Heart left ventricle (tissue), 16 donors: ENCODE results near the gene PPP1R12B. TPM values are rescaled to one million over a fixed set of nuclear protein-coding genes. Genes with fewer than 3 reads are reported as not detected.
"Not testable (repeated sequence)": the region's sequence is repeated elsewhere in the genome, so short reads cannot be mapped to it uniquely, and the experiment has no call there.

Experiments
- ATAC-seq, 4 donors: fragments of 200-7000 bp; cut with Tn5 transposase; one replicate each; pipeline ENCODE4 v1.9.1; 2020 to 2022; ENCODE audit warnings: moderate library complexity in 4 of 4, mild to moderate bottlenecking in 3 of 4, moderate number of reproducible peaks in 1 of 4
- DNase-seq, 5 donors: peaks; one replicate each; pipeline ENCODE4 v3.0.0-alpha.2; 2020
- H3K27ac ChIP-seq, 12 donors: fragments of 200-600 bp; sonication (generic) in 4 of 12; one replicate each; pipeline versions ENCODE4 v1.5.0 to v1.8.0; 2016 to 2022; ENCODE audit warnings: mild to moderate bottlenecking in 2 of 12
- H3K27me3 ChIP-seq, 9 donors: fragments of 200-600 bp; sonication (generic) in 2 of 9; one replicate each; pipeline versions ENCODE4 v1.5.1 to v1.8.0; 2016 to 2022; ENCODE audit warnings: mild to moderate bottlenecking in 3 of 9
- H3K36me3 ChIP-seq, 9 donors: fragments of 200-600 bp; sonication (generic) in 2 of 9; one replicate each; pipeline versions ENCODE4 v1.5.0 to v1.8.0; 2018 to 2022; ENCODE audit warnings: mild to moderate bottlenecking in 2 of 9
- H3K4me1 ChIP-seq, 12 donors: fragments of 200-600 bp; sonication (generic) in 4 of 12; one replicate each; pipeline versions ENCODE4 v1.5.0 to v1.8.0; 2016 to 2022; ENCODE audit warnings: mild to moderate bottlenecking in 3 of 12
- H3K4me3 ChIP-seq, 12 donors: fragments of 200-600 bp; sonication (generic) in 4 of 12; one replicate each; pipeline versions ENCODE4 v1.5.0 to v1.8.0; 2017 to 2022; ENCODE audit warnings: mild to moderate bottlenecking in 9 of 12, moderate library complexity in 4 of 12
- H3K9me3 ChIP-seq, 12 donors: fragments of 200-600 bp; sonication (generic) in 4 of 12; one replicate each; pipeline versions ENCODE4 v1.5.0 to v1.8.0; 2016 to 2022; ENCODE audit warnings: mild to moderate bottlenecking in 1 of 12
- POLR2A ChIP-seq, 2 donors: fragments of 450-650 bp; IDR thresholded peaks; one replicate each; pipeline ENCODE4 v1.6.1; 2017; ENCODE audit warnings: antibody characterized with exemption in 2 of 2, mild to moderate bottlenecking in 2 of 2, moderate library complexity in 2 of 2
- WGBS, 4 donors: extraction: QIAGEN DNeasy Blood & Tissue Kit in 2 of 4; methylation state at CpG; one replicate each; pipeline versions ENCODE4 v1.1.5 to v1.1.7; 2013 to 2018; 5-methylcytosine and 5-hydroxymethylcytosine counted together
- intact Hi-C, 10 donors: fragments of 100-400 bp; cut with DNase I; formaldehyde crosslinking; loops; one replicate each; pipeline versions ENCODE4 v1.11.1 to v1.14.2; 2022
- polyA plus RNA-seq, 2 donors: library from polyadenylated mRNA; stranded (reverse); fragments of 200-250 nt; gene quantifications; one replicate each; pipeline ENCODE4 v1.2.3, GENCODE V29; 2013
- total RNA-seq, 9 donors: library from RNA; depleted of rRNA in 2 of 9; stranded (reverse); fragments of >200 nt in 2 of 9; fragmentation: NEBNext Ultra II Directional in 3 of 9; extraction: Animal tissue kit (Norgen Biotek cat#: 25700) in 3 of 9; gene quantifications; one replicate each; pipeline versions ENCODE4 v1.1.0 to v1.2.4, GENCODE V29; 2016 to 2023
- TF ChIP-seq, protein P1 (sequence below), 12 donors: fragments of 200-600 bp; sonication (generic) in 4 of 12; IDR thresholded peaks; one replicate each; pipeline versions ENCODE4 v1.5.0 to v1.8.0; 2018 to 2022; ENCODE audit warnings: antibody characterized with exemption in 12 of 12, mild to moderate bottlenecking in 5 of 12
- donor health status: ischemic (EF 13 %, LVEDD 7.1; RV severe dilation, severe dysfunction).
- donor health status: healthy with polysubstance abuse.
- donor health status: DM: no; HTN: yes; CAD: no.
- donor health status: DM: no; HTN: no; CAD: no.
- donor health status: ischemic (EF 25% LVEDD 6.9; RV normal size, moderate dysfunction).
- donor health status: ischemic (EF 25% LVEDD 5.7; RV mildly dilated, moderate dysfunction).
- donor health status: healthy.
- donor health status: DM: yes; HTN: yes; CAD: no.
- donor health status: ischemic (EF 35%, LVEDD 5.7; RV mildly dilated, moderate dysfunction).
- donor health status: nonischemic (EF 11% LVEDD 7.7; RV severe dilation, severe dysfunction).
- donor health status: DM: yes; HTN: yes; CAD: no.
- donor health status: PGD.
- donor health status: ischemic (EF 29% LVEDD 5.4; RV normal size, mild dysfunction).
- donor health status: nonischemic (EF 23%, LVEDD 6.1; RV moderate dilation, normal function).

Gene PPP1R12B
- total and polyA plus RNA-seq, 11 donors: 49.9 to 972 (median 559) TPM

DNA sequence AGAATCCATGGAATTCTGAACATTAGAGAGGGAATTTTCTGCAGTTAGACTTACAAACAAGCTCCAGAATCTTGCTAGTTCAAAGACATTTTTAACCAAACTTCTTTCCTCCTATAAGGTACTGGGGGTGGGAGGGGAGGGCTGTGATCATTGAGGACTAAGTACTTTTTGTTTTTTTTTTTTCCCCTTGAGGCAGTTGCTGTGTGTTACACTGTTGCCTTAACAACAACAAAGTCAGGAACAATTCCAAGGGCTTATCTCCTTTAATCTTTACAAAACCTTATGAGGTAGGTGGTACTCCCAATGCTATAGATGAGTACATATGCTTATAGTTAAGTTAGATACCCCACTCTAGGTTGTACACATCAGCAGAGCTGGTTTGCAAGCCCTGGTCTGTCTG is 62.9 kb downstream of the PPP1R12B start:
- intact Hi-C loops: loop anchor here in 2 of 10 donors (5.0 kb wide), 2 partner anchors 51 to 64 kb away; partner anchors contain the start of gene PPP1R12B (in 1 of the 2)
- DNase-seq: no peak
- no peaks in the 10 kb centered on the region for H3K9me3 ChIP-seq
- no peak overlapping the region for H3K4me3 ChIP-seq
- no peak for ATAC-seq
- H3K27ac ChIP-seq: peak overlapping the region in 11 of 12 donors; percentile 29 to 95 (median 77)
- H3K36me3 ChIP-seq: no peaks in the 10 kb centered on the region
- TF ChIP-seq, protein P1, sequence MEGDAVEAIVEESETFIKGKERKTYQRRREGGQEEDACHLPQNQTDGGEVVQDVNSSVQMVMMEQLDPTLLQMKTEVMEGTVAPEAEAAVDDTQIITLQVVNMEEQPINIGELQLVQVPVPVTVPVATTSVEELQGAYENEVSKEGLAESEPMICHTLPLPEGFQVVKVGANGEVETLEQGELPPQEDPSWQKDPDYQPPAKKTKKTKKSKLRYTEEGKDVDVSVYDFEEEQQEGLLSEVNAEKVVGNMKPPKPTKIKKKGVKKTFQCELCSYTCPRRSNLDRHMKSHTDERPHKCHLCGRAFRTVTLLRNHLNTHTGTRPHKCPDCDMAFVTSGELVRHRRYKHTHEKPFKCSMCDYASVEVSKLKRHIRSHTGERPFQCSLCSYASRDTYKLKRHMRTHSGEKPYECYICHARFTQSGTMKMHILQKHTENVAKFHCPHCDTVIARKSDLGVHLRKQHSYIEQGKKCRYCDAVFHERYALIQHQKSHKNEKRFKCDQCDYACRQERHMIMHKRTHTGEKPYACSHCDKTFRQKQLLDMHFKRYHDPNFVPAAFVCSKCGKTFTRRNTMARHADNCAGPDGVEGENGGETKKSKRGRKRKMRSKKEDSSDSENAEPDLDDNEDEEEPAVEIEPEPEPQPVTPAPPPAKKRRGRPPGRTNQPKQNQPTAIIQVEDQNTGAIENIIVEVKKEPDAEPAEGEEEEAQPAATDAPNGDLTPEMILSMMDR (IDR thresholded peaks at IDR 0.05): no peak
- no peak for TF ChIP-seq POLR2A (IDR thresholded peaks at IDR 0.05)
- H3K27me3 ChIP-seq: no peaks in the 10 kb centered on the region
- H3K4me1 ChIP-seq: peaks cover 0 to 56% (median 21%) of the 10 kb centered on the region in 12 donors

DNA sequence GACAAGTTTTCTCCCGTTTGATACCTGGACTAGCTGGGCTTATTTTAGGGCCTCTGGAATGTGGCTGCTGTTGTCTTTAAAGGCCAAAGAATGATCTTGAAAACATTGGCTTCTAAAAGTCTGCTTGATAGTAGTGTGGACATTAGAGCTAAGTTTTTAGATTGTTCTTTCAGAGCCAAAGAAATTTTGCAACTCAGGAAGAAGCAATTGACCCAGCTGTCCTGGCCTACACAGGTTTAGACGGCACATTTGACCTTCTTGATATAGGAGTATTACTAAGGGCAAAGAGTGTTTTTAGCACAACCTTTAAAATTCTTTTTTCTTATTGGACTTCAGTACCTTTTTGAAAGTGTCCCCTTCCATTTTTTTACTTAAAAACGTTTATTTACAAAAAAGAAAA is 63.9 kb downstream of the PPP1R12B start:
- peak overlapping the region in 11 of 12 donors; percentile 29 to 95 (median 77) for H3K27ac ChIP-seq
- 28 to 42% (median 33%) methylated on average over 3 of the region's 3 CpGs for WGBS, 4 donors
- peak in 2 of 4 donors; percentile 12 to 38 for ATAC-seq

DNA sequence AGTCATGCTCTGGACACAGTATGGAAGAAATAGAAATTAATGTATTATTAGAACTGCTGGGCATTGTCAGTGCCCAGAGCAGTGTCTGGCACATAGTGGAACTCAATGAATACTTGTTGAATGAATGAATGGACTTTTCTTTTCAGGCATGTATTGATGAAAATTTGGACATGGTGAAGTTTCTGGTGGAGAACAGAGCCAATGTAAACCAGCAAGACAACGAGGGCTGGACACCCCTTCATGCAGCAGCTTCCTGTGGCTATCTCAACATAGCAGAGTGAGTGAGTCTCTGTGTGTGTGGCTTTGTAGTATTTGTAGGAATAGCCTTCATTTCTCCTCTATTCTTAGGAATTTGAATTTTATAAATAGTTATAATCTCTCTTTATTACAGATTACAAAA is 68.1 kb downstream of the PPP1R12B start:
- Histone ChIP-seq H3K9me3 (no peaks in the 10 kb centered on the region), H3K27me3 (no peaks in the 10 kb centered on the region), H3K27ac (peak overlapping the region in 3 of 12 donors; percentile 1 to 50 (median 35)), H3K4me3 (no peak overlapping the region), H3K4me1 (peaks cover 0 to 49% (median 15%) of the 10 kb centered on the region in 12 donors), H3K36me3 (peaks cover 0 to 2% (median 0%) of the 10 kb centered on the region in 9 donors)
- DNase-seq (no peak), ATAC-seq (no peak)
- TF ChIP-seq POLR2A (IDR thresholded peaks at IDR 0.05): no peak
- TF ChIP-seq, protein P1 (IDR thresholded peaks at IDR 0.05): no peak
- intact Hi-C loops: no loop called here
- WGBS, 4 donors: 23 to 43% (median 34%) methylated on average over 1 of the region's 1 CpG

More for the DNA sequence above, 63.9 kb downstream of the PPP1R12B start:
- not testable (repeated sequence) for H3K4me3 ChIP-seq, H3K9me3 ChIP-seq, H3K36me3 ChIP-seq, DNase-seq, H3K27me3 ChIP-seq
- intact Hi-C loops: loop anchor here in 2 of 10 donors (5.0 kb wide), 2 partner anchors 50 to 65 kb away; partner anchors contain the start of gene PPP1R12B (in 1 of the 2)
- H3K4me1 ChIP-seq: peaks cover 0 to 57% (median 26%) of the 10 kb centered on the region in 12 donors

DNA sequence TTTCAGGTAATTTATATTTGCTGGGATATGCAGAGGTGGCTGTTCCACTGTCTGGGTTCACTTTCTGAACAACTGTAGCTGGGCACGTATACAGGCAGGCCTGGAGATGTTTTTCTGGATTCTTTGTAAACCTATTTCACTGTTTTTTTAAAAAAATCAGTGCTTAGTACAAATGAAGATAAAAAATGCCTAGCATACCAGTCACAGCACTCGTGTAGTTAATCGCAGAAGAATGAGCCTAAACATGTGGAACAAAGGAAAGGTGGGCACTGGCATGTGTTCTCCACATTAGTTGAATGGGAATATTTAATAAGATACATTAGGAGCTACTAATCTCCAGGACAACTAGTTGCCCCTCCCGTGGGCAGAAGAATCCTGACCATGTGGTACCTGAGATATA is 68.6 kb downstream of the PPP1R12B start:
- H3K36me3 ChIP-seq, intact Hi-C loops, DNase-seq, H3K4me3 ChIP-seq, H3K9me3 ChIP-seq, H3K27me3 ChIP-seq, ATAC-seq: not testable (repeated sequence)
- WGBS, 4 donors: 51 to 63% (median 56%) methylated on average over 4 of the region's 4 CpGs
- Histone ChIP-seq H3K4me1 (peaks cover 0 to 44% (median 14%) of the 10 kb centered on the region in 12 donors), H3K27ac (peak overlapping the region in 6 of 12 donors; percentile 1 to 50 (median 30))

DNA sequence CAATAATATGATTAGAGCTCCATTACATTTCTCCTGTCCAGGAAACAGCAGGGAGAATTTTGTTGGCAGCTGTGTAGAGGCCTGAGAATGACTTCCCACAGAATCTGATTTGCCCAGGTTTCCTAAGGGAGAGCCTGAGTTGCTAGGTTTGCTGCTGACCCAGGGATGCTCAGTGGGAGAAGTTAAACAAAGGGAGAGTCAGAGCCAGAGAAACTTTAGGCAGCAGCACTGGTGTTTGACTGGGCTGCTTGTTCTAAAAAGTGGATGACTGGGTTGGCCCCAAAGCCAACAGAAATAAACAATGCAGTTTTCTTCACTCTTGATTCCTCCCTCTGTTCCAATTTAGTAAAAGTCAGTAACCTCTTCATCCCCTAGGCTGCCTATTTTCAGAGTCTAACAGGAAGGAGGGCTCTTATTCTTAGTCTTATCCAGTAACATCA is 69.3 kb downstream of the PPP1R12B start:
- H3K36me3 ChIP-seq, ATAC-seq, intact Hi-C loops, DNase-seq, H3K4me3 ChIP-seq, H3K27me3 ChIP-seq, H3K9me3 ChIP-seq: not testable (repeated sequence)
- peaks cover 0 to 38% (median 13%) of the 10 kb centered on the region in 12 donors for H3K4me1 ChIP-seq
- peak overlapping the region in 4 of 12 donors; percentile 25 to 50 (median 38) for H3K27ac ChIP-seq

DNA sequence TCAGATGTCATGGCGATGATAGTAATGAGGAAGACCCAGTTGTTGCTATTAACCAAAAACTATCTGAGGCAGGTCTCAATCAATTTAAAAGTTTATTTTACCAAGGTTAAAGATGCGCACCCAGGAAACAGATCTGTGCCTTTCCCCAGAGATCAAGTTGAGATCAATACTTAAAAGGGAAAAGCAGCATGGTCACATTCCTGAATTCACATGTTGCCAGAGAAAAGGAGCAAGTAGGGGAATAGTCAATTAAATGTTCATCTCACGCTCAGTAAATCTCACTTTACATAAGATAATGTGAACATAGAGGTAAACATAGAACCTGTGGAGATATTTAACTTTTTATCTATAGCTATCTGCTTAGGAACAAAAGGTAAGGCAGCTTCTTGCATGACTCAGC is 71.2 kb downstream of the PPP1R12B start:
- not testable (repeated sequence) for H3K27me3 ChIP-seq, H3K9me3 ChIP-seq, ATAC-seq, DNase-seq, H3K27ac ChIP-seq, H3K4me3 ChIP-seq
- intact Hi-C loops: loop anchor here in 1 of 10 donors (10.0 kb wide), 1 partner anchor 65 kb away; no protein-coding TSS in a partner anchor
- 93 to 96% (median 95%) methylated on average over 3 of the region's 3 CpGs for WGBS, 4 donors
- Histone ChIP-seq H3K36me3 (peaks cover 0 to 21% (median 8%) of the 10 kb centered on the region in 9 donors), H3K4me1 (peaks cover 0 to 32% (median 12%) of the 10 kb centered on the region in 12 donors)

DNA sequence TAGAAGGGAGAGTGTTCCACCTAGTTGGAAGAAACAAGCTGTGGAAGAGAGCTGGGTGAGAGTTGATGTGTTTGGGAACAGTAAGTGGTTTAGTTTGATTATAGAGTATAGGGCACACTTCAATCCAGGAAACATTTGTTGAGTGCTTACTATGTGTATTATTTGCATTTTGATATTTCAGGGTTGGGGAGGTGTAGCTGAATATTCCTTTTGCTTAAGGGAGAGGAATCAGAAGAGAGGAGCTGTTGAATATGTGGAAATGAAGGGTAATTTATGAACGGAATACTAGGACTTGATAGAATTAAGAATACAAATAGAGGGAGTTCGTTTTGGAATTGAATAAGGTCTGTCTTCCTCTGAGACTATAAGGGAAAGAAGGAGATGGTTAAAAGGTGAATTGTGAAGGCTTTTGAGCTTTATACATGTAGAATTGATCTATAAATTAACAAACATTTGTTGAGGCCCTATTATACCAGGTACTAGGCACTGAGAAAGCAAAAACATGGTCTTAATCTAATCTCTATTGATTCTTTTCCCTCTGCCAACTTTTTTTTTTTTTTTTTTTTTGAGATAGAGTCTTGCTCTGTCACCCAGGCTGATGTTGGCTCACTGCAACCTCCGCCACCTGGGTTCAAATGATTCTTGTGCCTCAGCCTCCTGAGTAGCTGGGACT is 72.1 kb downstream of the PPP1R12B start:
- H3K27ac ChIP-seq: peak overlapping the region in 1 of 12 donors; percentile 8
- ATAC-seq: not testable (repeated sequence)
- 68 to 87% (median 83%) methylated on average over 3 of the region's 3 CpGs for WGBS, 4 donors

DNA sequence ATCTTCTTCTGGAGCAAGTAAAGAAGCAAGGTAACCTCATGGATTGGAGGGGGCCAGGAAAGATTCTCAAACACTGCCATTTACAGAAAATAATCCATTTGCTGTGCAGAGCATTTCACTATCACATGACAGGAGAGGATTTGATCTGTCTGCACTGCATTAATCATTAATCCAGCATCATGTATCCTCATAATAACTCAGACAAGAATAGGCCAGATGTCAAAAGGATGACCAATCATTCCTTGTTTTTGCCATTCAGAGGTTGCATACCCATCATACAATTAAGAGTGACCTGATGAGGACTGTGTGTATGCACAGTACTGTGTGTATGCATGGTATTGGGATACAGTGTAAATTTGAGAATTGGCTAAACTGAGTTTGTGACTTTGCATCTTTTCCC is 74.2 kb downstream of the PPP1R12B start:
- Histone ChIP-seq H3K4me1 (peaks cover 0 to 21% (median 4%) of the 10 kb centered on the region in 12 donors), H3K36me3 (peaks cover 0 to 38% (median 8%) of the 10 kb centered on the region in 9 donors)
- H3K4me3 ChIP-seq, H3K9me3 ChIP-seq, H3K27me3 ChIP-seq, DNase-seq, H3K27ac ChIP-seq, ATAC-seq: not testable (repeated sequence)
- intact Hi-C loops: loop anchor here in 1 of 10 donors (10.0 kb wide), 1 partner anchor 68 kb away; no protein-coding TSS in a partner anchor

More for the DNA sequence above, 72.1 kb downstream of the PPP1R12B start:
- H3K4me3 ChIP-seq, H3K27me3 ChIP-seq, DNase-seq, H3K9me3 ChIP-seq: not testable (repeated sequence)
- peaks cover 0 to 35% (median 12%) of the 10 kb centered on the region in 12 donors for H3K4me1 ChIP-seq
- H3K36me3 ChIP-seq: peaks cover 0 to 27% (median 8%) of the 10 kb centered on the region in 9 donors
- intact Hi-C loops: loop anchor here in 1 of 10 donors (10.0 kb wide), 1 partner anchor 66 kb away; no protein-coding TSS in a partner anchor
